GM19351 (cell line): ENCODE measurements around the gene TDRD3.

Experiments
- ATAC-seq: cut with Tn5 transposase; IDR thresholded peaks from one replicate; pipeline ENCODE4 v1.9.1; 2021; ENCODE audit warnings: mild to moderate bottlenecking, moderate library complexity; ENCODE audit not compliant: unreplicated experiment

The TDRD3 gene

GRCh38 chr13:60572003-60572798 is 175.2 kb downstream of the TDRD3 start:
- no peak for ATAC-seq

DNA sequence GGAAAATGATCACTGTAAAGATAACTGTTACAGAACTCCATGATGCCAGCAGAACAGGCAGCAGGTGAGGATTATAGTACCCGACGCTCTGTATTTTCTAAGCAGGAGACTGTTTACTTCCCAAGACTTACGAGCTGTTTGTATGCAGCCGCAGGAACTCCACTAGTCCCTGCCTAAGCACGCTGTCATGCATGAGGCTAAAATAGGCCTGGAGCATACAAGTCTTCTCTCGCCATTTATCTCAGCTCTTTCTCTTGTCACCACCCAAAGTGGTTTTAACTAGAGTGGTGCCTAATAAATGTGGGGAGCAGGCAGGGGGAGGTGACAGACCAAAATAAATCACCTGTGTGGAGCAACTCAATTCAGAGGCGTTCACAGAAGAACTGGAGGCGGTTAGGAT is 175.8 kb downstream of the TDRD3 start:
- no peak for ATAC-seq

DNA sequence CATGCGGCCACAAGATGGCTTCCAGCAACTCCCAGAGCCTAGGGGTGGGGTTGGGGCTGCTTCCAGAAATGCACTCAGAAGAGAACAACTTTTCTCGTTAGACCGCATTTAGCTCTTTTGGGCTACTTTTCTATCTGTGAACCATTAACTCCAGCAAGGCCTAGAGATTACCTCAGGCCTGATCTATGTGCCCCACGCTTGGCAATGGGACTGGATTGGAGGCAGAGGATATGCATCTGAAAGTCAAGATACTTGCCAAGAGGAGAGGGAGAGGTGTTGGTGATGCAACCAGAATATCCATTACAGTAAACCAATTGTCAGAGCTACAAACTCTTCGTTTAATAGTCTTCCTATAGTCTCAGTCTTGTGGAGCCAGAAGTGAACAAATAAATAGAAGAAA is 177.7 kb downstream of the TDRD3 start:
- ATAC-seq: no peak

DNA sequence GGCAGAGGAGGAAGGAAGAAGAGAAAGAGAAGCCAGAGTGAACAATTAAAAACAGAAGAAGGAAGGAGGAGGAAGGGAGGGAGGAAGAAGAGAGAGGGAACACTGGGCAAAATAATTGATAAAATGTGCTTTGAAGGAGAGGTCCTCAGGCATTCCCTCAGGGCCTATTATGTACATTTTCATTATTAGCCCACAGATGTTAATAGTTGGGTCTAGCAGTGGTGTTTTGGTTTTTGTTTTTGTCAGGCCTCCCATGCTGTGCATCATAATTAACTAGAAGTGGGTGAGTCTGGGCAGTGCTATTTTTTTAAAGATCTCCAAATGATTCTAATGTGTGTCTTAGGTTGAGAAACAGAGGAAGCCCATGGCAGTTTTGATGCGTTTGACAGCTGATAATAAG is 178.1 kb downstream of the TDRD3 start:
- no peak for ATAC-seq

GRCh38 chr13:60577761-60578160 is 180.7 kb downstream of the TDRD3 start:
- no peak for ATAC-seq

DNA sequence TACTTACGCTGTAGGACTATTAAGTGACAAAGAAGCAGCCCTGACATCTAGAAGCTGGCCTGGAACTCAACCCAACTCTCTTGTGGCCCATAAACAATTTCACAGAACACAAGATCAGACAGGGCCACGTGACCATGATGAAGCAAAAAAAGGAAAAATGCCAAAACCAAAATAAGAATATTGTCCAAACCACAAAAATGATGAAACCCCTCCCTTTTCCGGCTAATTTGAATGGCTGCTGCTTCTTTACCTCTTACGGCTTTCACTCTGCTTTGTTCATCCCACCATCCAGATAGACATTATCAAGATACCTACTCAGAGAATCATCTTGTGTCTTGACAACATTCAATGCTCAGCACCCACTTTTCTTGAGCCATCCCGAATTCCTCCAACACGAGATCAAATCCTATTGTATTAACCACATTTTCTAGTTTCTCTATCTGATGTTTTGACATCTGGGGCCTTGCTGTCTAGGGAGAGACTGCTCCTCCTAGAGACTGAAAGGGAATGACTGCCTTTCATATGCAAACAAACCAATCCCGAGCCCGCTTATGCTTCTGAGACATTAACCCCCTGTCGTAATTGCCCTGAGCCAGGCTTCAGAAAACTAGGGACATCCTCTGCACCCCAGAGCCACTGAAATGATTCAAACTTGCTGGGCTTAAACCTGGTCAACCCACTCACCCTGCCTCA is 186.3 kb downstream of the TDRD3 start:
- ATAC-seq: no peak

GRCh38 chr13:60583911-60584753 is 187.1 kb downstream of the TDRD3 start:
- no peak for ATAC-seq

GRCh38 chr13:60584976-60585375 is 188.0 kb downstream of the TDRD3 start:
- no peak for ATAC-seq

DNA sequence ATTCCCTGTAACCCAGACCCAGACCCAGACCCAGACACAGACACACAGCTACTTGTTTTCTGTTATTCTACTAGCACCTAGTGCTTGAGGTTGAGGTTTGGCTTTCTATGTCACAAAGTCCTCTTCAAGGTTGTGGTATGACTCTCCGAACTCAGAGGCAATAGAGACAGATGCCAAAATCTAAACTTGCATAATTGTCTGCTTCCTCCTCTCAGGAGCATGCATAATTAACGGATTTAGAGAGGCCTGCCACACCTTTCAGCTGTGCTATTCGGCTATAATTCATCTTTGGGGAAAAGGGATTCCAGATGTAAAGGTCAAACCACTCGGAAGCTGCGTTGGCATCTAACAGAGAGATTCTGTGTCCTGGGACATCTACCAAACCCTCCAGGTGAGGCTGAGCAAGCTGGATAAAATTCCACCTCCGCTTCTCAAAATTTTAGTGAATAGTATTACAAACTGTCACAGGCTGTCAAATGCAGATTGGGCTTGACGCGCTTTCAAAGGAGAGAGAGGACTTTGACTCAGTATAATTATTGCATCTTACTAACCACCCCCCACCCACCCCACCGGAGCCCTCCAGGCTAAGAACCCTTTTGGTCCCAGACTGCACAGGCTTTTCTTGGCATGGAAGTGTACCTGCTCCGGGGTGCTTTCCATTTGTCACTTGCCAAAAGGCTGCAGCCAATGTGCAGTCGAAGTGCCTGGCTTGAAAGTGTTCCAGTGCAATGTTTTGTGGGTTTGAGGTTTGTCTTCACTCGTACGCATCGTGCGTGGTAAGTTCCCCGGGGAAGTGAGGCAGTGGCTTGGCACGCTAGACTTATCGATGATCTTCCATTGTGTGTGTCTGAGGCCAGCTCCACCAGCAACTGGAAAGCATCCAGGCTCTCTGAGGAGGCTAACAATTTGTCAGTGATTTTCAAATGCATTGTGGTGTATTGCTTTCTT is 194.1 kb downstream of the TDRD3 start:
- peak; percentile 70 for ATAC-seq

GRCh38 chr13:60603049-60603448 is 206.0 kb downstream of the TDRD3 start:
- ATAC-seq: no peak

GRCh38 chr13:60604058-60604457 is 207.0 kb downstream of the TDRD3 start:
- no peak for ATAC-seq

GRCh38 chr13:60608954-60609353 is 211.9 kb downstream of the TDRD3 start:
- ATAC-seq: no peak

DNA sequence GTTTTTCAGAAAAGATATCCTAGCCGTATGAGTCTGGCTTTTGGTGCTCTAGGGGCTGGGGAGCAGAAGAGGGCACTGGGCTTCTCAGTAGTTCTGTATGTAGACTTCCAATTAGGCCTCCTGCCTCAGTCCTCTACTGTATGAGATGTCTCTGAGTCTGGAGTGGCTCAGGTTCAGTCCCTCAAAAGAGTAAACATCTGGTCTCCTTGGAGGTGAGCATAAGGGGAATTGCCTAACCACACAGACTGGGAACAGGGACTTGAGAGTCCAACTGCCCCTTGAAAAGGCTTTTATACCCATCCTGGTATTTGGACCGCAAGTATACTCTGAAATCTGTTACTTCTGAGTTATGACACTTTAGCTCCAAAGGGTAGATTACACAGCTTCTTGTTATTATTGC is 214.5 kb downstream of the TDRD3 start:
- no peak for ATAC-seq

- no peak for ATAC-seq
These were observed 215.6 kb downstream of the TDRD3 start for GRCh38 chr13:60612593-60612992.

DNA sequence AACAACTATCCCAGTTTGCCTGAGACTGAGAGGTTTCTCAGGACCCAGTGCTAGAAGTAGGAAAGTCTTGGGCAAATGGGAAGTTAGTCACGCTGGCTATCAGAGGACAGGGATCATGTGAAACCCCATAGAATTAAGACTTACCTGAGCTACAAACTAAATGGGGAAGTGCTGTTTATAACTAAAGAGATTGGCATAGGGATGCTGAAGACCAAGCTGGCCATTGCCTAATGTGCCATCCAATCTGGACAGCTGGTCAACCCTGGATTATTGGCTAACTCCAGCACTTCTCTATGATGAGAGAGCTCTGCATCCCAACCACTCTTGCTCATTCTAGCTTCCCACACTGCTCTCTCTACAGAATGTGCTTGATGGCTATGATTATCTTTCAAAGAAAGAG is 216.1 kb downstream of the TDRD3 start:
- ATAC-seq: no peak

GRCh38 chr13:60617991-60618733 is 221.1 kb downstream of the TDRD3 start:
- ATAC-seq: no peak

DNA sequence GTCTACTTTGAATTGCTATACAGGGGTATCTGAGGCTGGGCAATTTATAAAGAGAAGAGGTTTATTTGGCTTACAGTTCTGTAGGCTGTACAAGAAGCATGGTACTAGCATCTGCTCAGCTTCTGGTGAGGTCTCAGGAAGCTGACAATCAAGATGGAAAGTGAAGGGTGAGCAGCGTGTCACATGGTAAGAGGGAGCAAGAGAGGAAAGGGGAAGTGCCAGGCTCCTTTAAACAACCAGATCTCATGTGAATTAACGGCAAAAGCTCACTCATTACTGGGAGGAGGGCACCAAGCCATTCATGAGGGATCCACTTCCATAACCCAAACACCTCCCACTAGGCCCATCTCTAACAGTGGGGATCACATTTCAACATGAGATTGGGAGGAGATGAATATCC is 222.4 kb downstream of the TDRD3 start:
- no peak for ATAC-seq

- ATAC-seq: no peak
These were observed 223.8 kb downstream of the TDRD3 start for GRCh38 chr13:60620611-60621395.

DNA sequence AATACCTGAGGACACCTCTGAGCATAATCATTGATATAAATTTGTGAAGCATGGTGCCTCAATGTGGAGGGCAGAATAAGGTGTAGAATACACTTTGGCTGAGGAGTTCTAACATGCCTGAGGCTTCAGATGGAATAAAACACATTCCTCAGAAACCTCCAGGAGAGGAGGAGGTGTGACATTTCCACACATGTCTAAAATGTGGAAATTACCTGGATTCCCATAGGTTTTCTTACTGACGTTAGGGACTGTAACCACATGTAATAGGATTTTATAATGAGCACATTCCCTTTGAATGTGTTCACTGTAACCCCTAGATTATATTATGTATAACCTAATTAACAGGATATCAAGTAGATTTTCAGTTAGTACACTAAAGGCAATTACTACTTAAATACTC is 226.1 kb downstream of the TDRD3 start:
- ATAC-seq: no peak
